Keratinocyte (primary cell): ENCODE measurements around the gene PHLDB3. TPM values are rescaled to one million over a fixed set of nuclear protein-coding genes. Genes with fewer than 3 reads are reported as not detected.

ENCODE experiments used
- DNase-seq: peaks from one replicate; pipeline ENCODE4 v3.0.0-alpha.2; 2011; ENCODE audit warnings: low read depth, missing footprints, low spot score
- FAIRE-seq: peaks from 2 replicates; lab custom pipeline; 2011; peaks lifted over from hg19 to GRCh38; lab: Jason Lieb, UNC
- H2AFZ ChIP-seq: 2 replicates; pipeline ENCODE4 v1.6.0; 2012; ENCODE audit warnings: low read length, control low read depth, inconsistent platforms; ENCODE audit not compliant: control insufficient read depth
- H3K27ac ChIP-seq: 2 replicates; pipeline ENCODE4 v1.5.1; 2011; ENCODE audit warnings: low read length; ENCODE audit not compliant: control insufficient read depth, insufficient read depth
- H3K27me3 ChIP-seq: 3 replicates; pipeline ENCODE4 v1.6.0; 2011; ENCODE audit warnings: low read length; ENCODE audit not compliant: control insufficient read depth, insufficient read depth; ENCODE audit errors: extremely low read depth
- H3K36me3 ChIP-seq, 2 experiments: 2 replicates in 1 of 2; 3 replicates in 1 of 2; pipeline ENCODE4 v1.5.1; 2011; ENCODE audit warnings: low read length in 2 of 2, mild to moderate bottlenecking in 1 of 2; ENCODE audit not compliant: control insufficient read depth in 2 of 2, insufficient read depth in 2 of 2; ENCODE audit errors: extremely low read depth in 1 of 2
- H3K4me1 ChIP-seq: 3 replicates; pipeline ENCODE4 v1.5.1; 2011; ENCODE audit warnings: low read length; ENCODE audit not compliant: control insufficient read depth, insufficient read depth; ENCODE audit errors: extremely low read depth
- H3K4me2 ChIP-seq: 3 replicates; pipeline ENCODE4 v1.6.0; 2011; ENCODE audit warnings: low read depth, low read length; ENCODE audit not compliant: control insufficient read depth, insufficient read depth; ENCODE audit errors: extremely low read depth
- H3K4me3 ChIP-seq, 3 experiments: fragments of 200-600 bp in 1 of 3; sonication (generic) in 1 of 3; 2 replicates in 2 of 3; 3 replicates in 1 of 3; pipeline ENCODE4 v1.5.1; 2011 to 2016; ENCODE audit warnings: low read length in 3 of 3, mild to moderate bottlenecking in 3 of 3, control low read depth in 2 of 3, inconsistent platforms in 1 of 3, low read depth in 1 of 3, mixed read lengths in 1 of 3, mixed run types in 1 of 3, moderate library complexity in 1 of 3; ENCODE audit not compliant: control insufficient read depth in 2 of 3, insufficient read depth in 2 of 3; ENCODE audit errors: extremely low read depth in 1 of 3
- H3K79me2 ChIP-seq: 2 replicates; pipeline ENCODE4 v1.6.0; 2012; ENCODE audit warnings: low read length; ENCODE audit not compliant: control insufficient read depth, insufficient read depth
- H3K9ac ChIP-seq: 3 replicates; pipeline ENCODE4 v1.6.0; 2011; ENCODE audit warnings: low read length; ENCODE audit not compliant: control insufficient read depth, insufficient read depth; ENCODE audit errors: extremely low read depth
- H3K9me1 ChIP-seq: 3 replicates; pipeline ENCODE4 v1.6.0; 2011; ENCODE audit warnings: low read length; ENCODE audit not compliant: control insufficient read depth, insufficient read depth; ENCODE audit errors: extremely low read depth
- H3K9me3 ChIP-seq: 2 replicates; pipeline ENCODE4 v1.5.1; 2012; ENCODE audit warnings: low read depth, low read length; ENCODE audit not compliant: control insufficient read depth
- H4K20me1 ChIP-seq: 3 replicates; pipeline ENCODE4 v1.6.0; 2011; ENCODE audit warnings: low read length; ENCODE audit not compliant: control insufficient read depth, insufficient read depth; ENCODE audit errors: extremely low read depth
- CTCF ChIP-seq, 3 experiments: IDR thresholded peaks in 1 of 3; conservative IDR thresholded peaks in 1 of 3; optimal IDR thresholded peaks in 1 of 3; 2 replicates in 2 of 3; 3 replicates in 1 of 3; pipeline versions ENCODE3 to v1.5.1; 2011; ENCODE audit warnings: low read length in 3 of 3, mild to moderate bottlenecking in 3 of 3, moderate library complexity in 2 of 3, control low read depth in 1 of 3, inconsistent platforms in 1 of 3; ENCODE audit not compliant: insufficient read depth in 2 of 3; ENCODE audit errors: extremely low read depth in 1 of 3
- EZH2 ChIP-seq: IDR thresholded peaks from one replicate; pipeline ENCODE4 v1.6.1; 2012; ENCODE audit warnings: inconsistent platforms, mild to moderate bottlenecking, low read length, moderate library complexity
- dilution Hi-C: fragments of 300-500 bp; cut with MboI; formaldehyde crosslinking; loops from one replicate; pipeline ENCODE4 v1.7.0; 2020; ENCODE audit warnings: low sequenced_read_pairs; ENCODE audit not compliant: extremely low pct_ligation_motif_present
- polyA plus RNA-seq, 5 experiments: library from polyadenylated mRNA; depleted of rRNA in 3 of 5; stranded (reverse) in 3 of 5; stranded (forward) in 1 of 5; unstranded in 1 of 5; fragments of >200 nt; gene quantifications; 1 replicate in 1 of 5; 2 replicates in 3 of 5; 3 replicates in 1 of 5; pipeline versions ENCODE4 v1.2.1 to v1.2.3, GENCODE V29; 2011 to 2012; ENCODE audit warnings: missing spikeins in 2 of 5, low read depth in 1 of 5, low replicate concordance in 1 of 5

PHLDB3 gene
- polyA plus RNA-seq, 1 donor (not counting 4 experiments of a cell fraction or from before 2014, with no cell fraction given), result 6.7 TPM

GRCh38 chr19:43452582-43452981 lies 52.0 kb downstream of the PHLDB3 start:
- DNase-seq (no peak), FAIRE-seq (peak; percentile 77)
- no peaks in the 10 kb centered on the region for H3K79me2 ChIP-seq
- H3K4me1 ChIP-seq, result peaks cover 25% of the 10 kb centered on the region
- H3K27me3 ChIP-seq, result no peaks in the 10 kb centered on the region
- H4K20me1 ChIP-seq, result no peaks in the 10 kb centered on the region
- no peak for TF ChIP-seq EZH2
- TF ChIP-seq CTCF (optimal IDR thresholded peaks at IDR 0.05 in 1 of 3, IDR thresholded peaks at IDR 0.05 in 1 of 3, conservative IDR thresholded peaks at IDR 0.05 in 1 of 3; ENCODE audit: extremely low read depth in 1 of 3, insufficient read depth in 2 of 3, low read length in 3 of 3), result no peak
- peak overlapping the region; percentile 39 for H3K4me2 ChIP-seq
- peak overlapping the region; percentile 20 for H2AFZ ChIP-seq
- no peaks in the 10 kb centered on the region for H3K9me1 ChIP-seq
- no peak overlapping the region for H3K9ac ChIP-seq
- dilution Hi-C loops, result no loop called here
- H3K9me3 ChIP-seq, result peaks cover 5% of the 10 kb centered on the region
- H3K27ac ChIP-seq, result peak overlapping the region; percentile 29
- H3K36me3 ChIP-seq, result no peaks in the 10 kb centered on the region
- no peak overlapping the region for H3K4me3 ChIP-seq

- H3K4me2 ChIP-seq, result peak overlapping the region; percentile 9
- peaks cover 29% of the 10 kb centered on the region for H3K4me1 ChIP-seq
- no peaks in the 10 kb centered on the region for H3K36me3 ChIP-seq
- FAIRE-seq (peak; percentile 74), DNase-seq (no peak)
- peak overlapping the region; percentile 62 for H2AFZ ChIP-seq
- dilution Hi-C loops, result no loop called here
- peaks cover 5% of the 10 kb centered on the region for H3K9me3 ChIP-seq
- H3K9me1 ChIP-seq, result no peaks in the 10 kb centered on the region
- TF ChIP-seq EZH2 (no peak), CTCF (optimal IDR thresholded peaks at IDR 0.05 in 1 of 3, IDR thresholded peaks at IDR 0.05 in 1 of 3, conservative IDR thresholded peaks at IDR 0.05 in 1 of 3; ENCODE audit: extremely low read depth in 1 of 3, insufficient read depth in 2 of 3, low read length in 3 of 3) (no peak)
- H3K4me3 ChIP-seq, result no peak overlapping the region
- H3K27me3 ChIP-seq, result no peaks in the 10 kb centered on the region
- peak overlapping the region; percentile 11 for H3K9ac ChIP-seq
- peak overlapping the region; percentile 73 for H3K27ac ChIP-seq
- no peaks in the 10 kb centered on the region for H3K79me2 ChIP-seq
- no peaks in the 10 kb centered on the region for H4K20me1 ChIP-seq
These were observed 54.0 kb downstream of the PHLDB3 start for GRCh38 chr19:43450545-43450997.
